Measurements from ENCODE around the gene MBTPS1.

MBTPS1 gene

DNA sequence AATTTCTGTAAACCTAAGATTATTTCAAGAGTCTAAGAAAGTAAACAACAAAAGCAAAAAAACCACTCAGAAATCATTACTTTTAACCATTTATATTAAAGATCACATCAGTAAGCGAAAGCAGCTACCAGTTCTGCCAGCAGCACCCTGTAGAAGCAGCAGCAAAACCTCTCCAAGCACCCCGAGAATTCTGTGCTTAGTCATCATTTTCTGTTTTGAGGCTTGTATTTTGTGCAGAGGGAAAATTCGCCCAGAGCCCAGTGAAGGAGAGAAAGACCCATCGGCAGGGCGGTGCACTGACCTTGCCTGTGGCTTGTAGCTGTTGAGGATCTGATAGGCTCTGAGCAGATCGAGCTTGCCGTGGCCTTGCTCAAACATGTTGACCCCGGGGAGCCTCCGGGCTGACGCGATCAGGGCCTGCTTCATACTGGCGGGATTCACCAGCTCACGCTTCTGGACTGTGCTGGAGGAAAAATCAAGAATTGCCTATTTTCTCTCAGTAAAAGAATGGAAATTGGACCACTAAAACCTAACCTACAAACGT is 35.2 kb downstream of the MBTPS1 start:
- Histone ChIP-seq H3K36me3 (ENCODE audit: control insufficient read depth in 2 of 2, insufficient read depth in 2 of 2, low read length in 2 of 2) (peaks cover 64 to 69% of the 10 kb centered on the region in 2 donors), H3K27ac (ENCODE audit: low read depth in 2 of 2, low read length in 2 of 2) (no peak overlapping the region), H3K4me1 (ENCODE audit: control insufficient read depth in 2 of 2, insufficient read depth in 2 of 2, low read length in 2 of 2) (peaks cover 4 to 6% of the 10 kb centered on the region in 2 donors)

DNA sequence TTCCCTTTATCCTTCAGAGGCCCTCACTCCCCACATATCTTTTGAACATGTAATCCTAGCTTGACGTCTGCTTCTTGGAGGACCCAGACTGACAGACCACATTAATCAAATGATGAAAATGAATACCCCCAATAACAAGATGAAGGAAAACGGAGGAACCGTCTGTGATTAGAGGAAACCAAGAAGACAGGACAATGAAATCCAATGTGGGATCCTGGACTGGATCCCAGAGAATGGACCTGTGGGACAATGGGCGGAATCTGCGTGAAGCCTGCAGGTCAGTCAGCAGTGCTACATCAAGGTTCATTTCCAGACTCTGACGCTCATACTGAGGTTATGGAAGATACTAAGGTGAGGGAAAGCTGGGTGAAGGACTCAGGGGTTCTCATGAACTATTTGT is 35.9 kb downstream of the MBTPS1 start:
- Histone ChIP-seq H3K4me1 (ENCODE audit: control insufficient read depth in 2 of 2, insufficient read depth in 2 of 2, low read length in 2 of 2) (peaks cover 0 to under 1% of the 10 kb centered on the region in 2 donors), H3K27ac (ENCODE audit: low read depth in 2 of 2, low read length in 2 of 2) (no peak overlapping the region), H3K9ac (ENCODE audit: low read depth in 1 of 2, low read length in 2 of 2) (no peak overlapping the region), H3K4me3 (ENCODE audit: low read length in 2 of 2) (no peak overlapping the region), H3K9me3 (ENCODE audit: control insufficient read depth in 2 of 2, low read length in 2 of 2) (no peaks in the 10 kb centered on the region), H3K36me3 (ENCODE audit: control insufficient read depth in 2 of 2, insufficient read depth in 2 of 2, low read length in 2 of 2) (peaks cover 61 to 62% of the 10 kb centered on the region in 2 donors), H3K27me3 (ENCODE audit: control insufficient read depth in 2 of 2, insufficient read depth in 2 of 2, low read length in 2 of 2) (no peaks in the 10 kb centered on the region)

More for the DNA sequence above, 35.2 kb downstream of the MBTPS1 start:
- Histone ChIP-seq H3K27me3 (ENCODE audit: control insufficient read depth in 2 of 2, insufficient read depth in 2 of 2, low read length in 2 of 2) (no peaks in the 10 kb centered on the region), H3K4me3 (ENCODE audit: low read length in 2 of 2) (no peak overlapping the region), H3K9ac (ENCODE audit: low read depth in 1 of 2, low read length in 2 of 2) (no peak overlapping the region), H3K9me3 (ENCODE audit: control insufficient read depth in 2 of 2, low read length in 2 of 2) (no peaks in the 10 kb centered on the region)

DNA sequence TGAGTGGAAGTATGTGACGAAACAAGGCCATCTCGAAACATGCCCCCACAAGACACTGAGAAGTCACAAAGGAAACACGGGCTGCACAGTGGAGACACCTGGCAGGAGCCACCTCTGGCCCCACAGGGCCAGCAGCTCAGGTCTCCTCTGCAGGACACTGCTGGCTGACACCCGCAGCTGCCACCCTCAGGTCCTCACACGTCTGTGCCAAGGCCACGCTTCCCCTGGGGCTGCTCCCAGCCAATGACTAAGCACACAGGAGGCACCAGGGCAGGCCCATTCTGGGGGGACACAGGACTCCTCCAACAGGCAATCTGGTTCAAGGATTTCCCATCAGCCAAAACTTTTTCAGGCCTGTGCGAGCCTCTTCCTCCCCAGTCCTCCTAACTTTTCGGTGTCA is 36.4 kb downstream of the MBTPS1 start:
- Histone ChIP-seq H3K4me3 (ENCODE audit: low read length in 2 of 2) (no peak overlapping the region), H3K27ac (ENCODE audit: low read depth in 2 of 2, low read length in 2 of 2) (no peak overlapping the region), H3K4me1 (ENCODE audit: control insufficient read depth in 2 of 2, insufficient read depth in 2 of 2, low read length in 2 of 2) (no peaks in the 10 kb centered on the region), H3K9ac (ENCODE audit: low read depth in 1 of 2, low read length in 2 of 2) (no peak overlapping the region), H3K36me3 (ENCODE audit: control insufficient read depth in 2 of 2, insufficient read depth in 2 of 2, low read length in 2 of 2) (peaks cover 65 to 66% of the 10 kb centered on the region in 2 donors), H3K9me3 (ENCODE audit: control insufficient read depth in 2 of 2, low read length in 2 of 2) (no peaks in the 10 kb centered on the region), H3K27me3 (ENCODE audit: control insufficient read depth in 2 of 2, insufficient read depth in 2 of 2, low read length in 2 of 2) (no peaks in the 10 kb centered on the region)

DNA sequence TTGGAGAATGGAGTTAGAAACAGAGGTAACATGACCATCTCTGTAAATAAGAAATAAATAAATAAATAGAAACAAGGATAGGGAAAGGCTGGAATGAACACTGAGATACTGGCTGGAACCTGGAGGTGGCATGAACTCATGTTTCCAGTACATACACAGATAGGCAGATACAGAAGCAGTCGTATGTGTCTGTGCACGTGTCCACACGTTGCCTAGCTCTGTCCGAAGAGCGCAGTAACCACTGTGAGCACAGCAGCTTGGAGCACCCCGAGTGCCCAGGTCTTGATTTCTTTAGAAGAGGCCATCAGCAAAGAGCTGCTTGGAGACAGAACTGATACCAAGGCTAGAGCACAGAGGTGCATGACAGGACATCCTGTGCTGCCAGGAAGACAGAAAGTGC is 37.1 kb downstream of the MBTPS1 start:
- H3K9ac ChIP-seq (ENCODE audit: low read depth in 1 of 2, low read length in 2 of 2), result no peak overlapping the region
- H3K27ac ChIP-seq (ENCODE audit: low read depth in 2 of 2, low read length in 2 of 2), result no peak overlapping the region
- peaks cover 70% of the 10 kb centered on the region in 2 donors for H3K36me3 ChIP-seq (ENCODE audit: control insufficient read depth in 2 of 2, insufficient read depth in 2 of 2, low read length in 2 of 2)
- no peaks in the 10 kb centered on the region for H3K27me3 ChIP-seq (ENCODE audit: control insufficient read depth in 2 of 2, insufficient read depth in 2 of 2, low read length in 2 of 2)
- no peaks in the 10 kb centered on the region for H3K9me3 ChIP-seq (ENCODE audit: control insufficient read depth in 2 of 2, low read length in 2 of 2)
- H3K4me3 ChIP-seq (ENCODE audit: low read length in 2 of 2), result no peak overlapping the region
- H3K4me1 ChIP-seq (ENCODE audit: control insufficient read depth in 2 of 2, insufficient read depth in 2 of 2, low read length in 2 of 2), result no peaks in the 10 kb centered on the region

DNA sequence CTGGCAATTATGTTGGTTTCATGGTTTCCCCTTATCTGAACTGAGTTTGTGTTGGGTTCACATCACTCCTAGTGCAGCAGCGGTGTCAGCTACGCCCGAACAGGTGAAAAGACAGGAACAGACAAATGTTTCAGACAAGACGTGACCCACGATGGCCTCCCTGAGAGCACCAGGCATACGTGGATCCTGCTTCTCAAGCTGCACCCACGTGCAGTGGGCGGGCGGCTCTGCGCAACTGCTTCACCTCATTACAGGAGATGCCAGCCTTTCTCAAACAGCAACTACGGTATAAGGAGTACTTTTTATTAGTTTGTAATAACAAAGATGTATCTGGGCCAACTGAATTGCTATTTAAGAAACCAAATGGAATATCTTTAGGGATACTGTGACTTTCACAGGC is 41.4 kb downstream of the MBTPS1 start:
- H3K4me1 ChIP-seq (ENCODE audit: control insufficient read depth in 2 of 2, insufficient read depth in 2 of 2, low read length in 2 of 2), result no peaks in the 10 kb centered on the region
- no peaks in the 10 kb centered on the region for H3K27me3 ChIP-seq (ENCODE audit: control insufficient read depth in 2 of 2, insufficient read depth in 2 of 2, low read length in 2 of 2)
- H3K4me3 ChIP-seq (ENCODE audit: low read length in 2 of 2), result no peak overlapping the region
- no peak overlapping the region for H3K9ac ChIP-seq (ENCODE audit: low read depth in 1 of 2, low read length in 2 of 2)
- no peak overlapping the region for H3K27ac ChIP-seq (ENCODE audit: low read depth in 2 of 2, low read length in 2 of 2)
- peaks cover 59 to 63% of the 10 kb centered on the region in 2 donors for H3K36me3 ChIP-seq (ENCODE audit: control insufficient read depth in 2 of 2, insufficient read depth in 2 of 2, low read length in 2 of 2)
- no peaks in the 10 kb centered on the region for H3K9me3 ChIP-seq (ENCODE audit: control insufficient read depth in 2 of 2, low read length in 2 of 2)

DNA sequence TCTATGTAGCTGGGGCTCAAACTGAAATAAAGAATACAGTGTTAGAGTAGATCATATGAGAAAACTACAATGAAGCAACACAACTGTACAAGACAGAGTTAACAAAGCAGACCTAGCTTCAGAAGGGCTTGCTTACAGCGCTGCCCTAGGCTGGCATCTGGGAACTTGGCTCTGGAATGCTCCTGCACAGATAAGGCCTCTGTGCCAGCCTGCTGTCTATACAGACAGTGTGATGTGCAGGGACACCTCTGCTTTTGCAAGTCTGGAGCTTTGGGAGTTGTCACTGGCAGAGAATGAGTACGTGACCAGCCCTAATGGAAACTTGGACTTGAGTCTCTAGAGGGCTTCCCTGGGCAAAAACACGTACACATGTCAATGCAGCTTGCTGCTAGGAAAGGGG is 42.0 kb downstream of the MBTPS1 start:
- Histone ChIP-seq H3K9me3 (ENCODE audit: control insufficient read depth in 2 of 2, low read length in 2 of 2) (no peaks in the 10 kb centered on the region), H3K4me1 (ENCODE audit: control insufficient read depth in 2 of 2, insufficient read depth in 2 of 2, low read length in 2 of 2) (no peaks in the 10 kb centered on the region), H3K27ac (ENCODE audit: low read depth in 2 of 2, low read length in 2 of 2) (no peak overlapping the region), H3K36me3 (ENCODE audit: control insufficient read depth in 2 of 2, insufficient read depth in 2 of 2, low read length in 2 of 2) (peaks cover 59 to 66% of the 10 kb centered on the region in 2 donors), H3K4me3 (ENCODE audit: low read length in 2 of 2) (no peak overlapping the region), H3K9ac (ENCODE audit: low read depth in 1 of 2, low read length in 2 of 2) (no peak overlapping the region), H3K27me3 (ENCODE audit: control insufficient read depth in 2 of 2, insufficient read depth in 2 of 2, low read length in 2 of 2) (no peaks in the 10 kb centered on the region)

DNA sequence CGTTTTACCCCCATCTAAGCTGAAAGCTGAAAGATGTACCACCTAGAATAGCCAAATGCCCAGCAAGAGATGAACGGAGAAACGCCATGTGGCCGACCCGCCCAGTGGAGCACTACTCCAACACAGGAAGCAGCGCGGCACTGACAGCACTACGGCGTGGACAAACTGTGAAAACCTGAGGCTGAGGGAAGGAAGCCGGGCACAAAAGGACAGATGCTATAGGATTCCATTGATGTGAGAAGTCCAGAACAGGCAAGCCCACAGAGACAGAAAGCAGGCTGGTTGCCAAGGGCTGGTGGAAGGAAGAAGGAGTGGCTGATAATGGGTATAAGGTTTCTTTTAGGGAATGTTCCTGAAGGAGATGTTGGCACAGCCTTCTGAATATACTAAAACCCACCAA is 44.7 kb downstream of the MBTPS1 start:
- peaks cover 69 to 78% of the 10 kb centered on the region in 2 donors for H3K36me3 ChIP-seq (ENCODE audit: control insufficient read depth in 2 of 2, insufficient read depth in 2 of 2, low read length in 2 of 2)

DNA sequence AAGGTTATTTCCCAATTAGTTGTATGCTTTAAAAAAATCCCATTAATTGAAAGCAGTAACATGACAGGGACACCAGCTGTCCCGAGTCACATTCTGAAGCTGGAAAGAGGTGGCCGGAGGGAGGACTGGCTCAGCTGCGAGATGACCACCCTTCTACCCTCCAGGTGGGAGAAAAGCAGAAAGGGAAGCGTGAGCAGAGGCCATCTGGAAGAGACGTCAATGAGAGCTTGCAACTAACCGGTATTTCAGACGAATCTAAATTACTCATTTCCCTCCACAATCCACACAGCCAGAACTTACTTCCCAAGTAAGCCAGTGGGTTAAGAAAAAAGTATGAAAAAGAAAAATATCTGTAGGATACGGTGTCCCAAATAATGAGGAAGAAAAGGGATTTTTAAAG is 45.6 kb downstream of the MBTPS1 start:
- H3K36me3 ChIP-seq (ENCODE audit: control insufficient read depth in 2 of 2, insufficient read depth in 2 of 2, low read length in 2 of 2), result peaks cover 75 to 76% of the 10 kb centered on the region in 2 donors

More for the DNA sequence above, 44.7 kb downstream of the MBTPS1 start:
- Histone ChIP-seq H3K9me3 (ENCODE audit: control insufficient read depth in 2 of 2, low read length in 2 of 2) (no peaks in the 10 kb centered on the region), H3K4me1 (ENCODE audit: control insufficient read depth in 2 of 2, insufficient read depth in 2 of 2, low read length in 2 of 2) (no peaks in the 10 kb centered on the region), H3K4me3 (ENCODE audit: low read length in 2 of 2) (no peak overlapping the region), H3K27me3 (ENCODE audit: control insufficient read depth in 2 of 2, insufficient read depth in 2 of 2, low read length in 2 of 2) (no peaks in the 10 kb centered on the region), H3K9ac (ENCODE audit: low read depth in 1 of 2, low read length in 2 of 2) (no peak overlapping the region), H3K27ac (ENCODE audit: low read depth in 2 of 2, low read length in 2 of 2) (no peak overlapping the region)

DNA sequence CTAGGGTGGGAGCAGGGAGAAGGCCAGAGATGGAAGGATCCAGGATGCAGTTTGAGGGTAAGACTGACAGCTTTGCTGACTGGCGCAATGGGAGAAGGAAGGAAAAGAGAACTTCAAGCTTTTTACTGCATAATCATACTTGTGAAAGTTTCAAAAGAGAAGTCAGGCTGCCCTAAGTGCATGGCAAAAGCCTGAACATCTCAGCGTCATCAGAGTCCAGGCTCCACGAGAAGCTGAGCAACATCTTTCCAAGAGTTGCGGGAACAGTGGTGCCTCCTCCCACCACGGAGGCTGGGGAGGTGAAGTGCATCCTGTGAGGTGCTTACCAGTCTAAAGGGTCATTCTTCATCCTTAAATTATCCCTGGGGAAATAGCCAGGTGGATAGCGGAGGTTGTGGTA is 47.2 kb downstream of the MBTPS1 start:
- Histone ChIP-seq H3K4me3 (ENCODE audit: low read length in 2 of 2) (no peak overlapping the region), H3K36me3 (ENCODE audit: control insufficient read depth in 2 of 2, insufficient read depth in 2 of 2, low read length in 2 of 2) (peaks cover 65 to 76% of the 10 kb centered on the region in 2 donors), H3K4me1 (ENCODE audit: control insufficient read depth in 2 of 2, insufficient read depth in 2 of 2, low read length in 2 of 2) (no peaks in the 10 kb centered on the region), H3K27me3 (ENCODE audit: control insufficient read depth in 2 of 2, insufficient read depth in 2 of 2, low read length in 2 of 2) (no peaks in the 10 kb centered on the region), H3K9me3 (ENCODE audit: control insufficient read depth in 2 of 2, low read length in 2 of 2) (no peaks in the 10 kb centered on the region), H3K27ac (ENCODE audit: low read depth in 2 of 2, low read length in 2 of 2) (no peak overlapping the region), H3K9ac (ENCODE audit: low read depth in 1 of 2, low read length in 2 of 2) (no peak overlapping the region)

More for the DNA sequence above, 45.6 kb downstream of the MBTPS1 start:
- H3K27me3 ChIP-seq (ENCODE audit: control insufficient read depth in 2 of 2, insufficient read depth in 2 of 2, low read length in 2 of 2), result no peaks in the 10 kb centered on the region
- no peaks in the 10 kb centered on the region for H3K9me3 ChIP-seq (ENCODE audit: control insufficient read depth in 2 of 2, low read length in 2 of 2)
- H3K4me1 ChIP-seq (ENCODE audit: control insufficient read depth in 2 of 2, insufficient read depth in 2 of 2, low read length in 2 of 2), result no peaks in the 10 kb centered on the region
- H3K9ac ChIP-seq (ENCODE audit: low read depth in 1 of 2, low read length in 2 of 2), result no peak overlapping the region
- H3K27ac ChIP-seq (ENCODE audit: low read depth in 2 of 2, low read length in 2 of 2), result no peak overlapping the region
- H3K4me3 ChIP-seq (ENCODE audit: low read length in 2 of 2), result no peak overlapping the region

DNA sequence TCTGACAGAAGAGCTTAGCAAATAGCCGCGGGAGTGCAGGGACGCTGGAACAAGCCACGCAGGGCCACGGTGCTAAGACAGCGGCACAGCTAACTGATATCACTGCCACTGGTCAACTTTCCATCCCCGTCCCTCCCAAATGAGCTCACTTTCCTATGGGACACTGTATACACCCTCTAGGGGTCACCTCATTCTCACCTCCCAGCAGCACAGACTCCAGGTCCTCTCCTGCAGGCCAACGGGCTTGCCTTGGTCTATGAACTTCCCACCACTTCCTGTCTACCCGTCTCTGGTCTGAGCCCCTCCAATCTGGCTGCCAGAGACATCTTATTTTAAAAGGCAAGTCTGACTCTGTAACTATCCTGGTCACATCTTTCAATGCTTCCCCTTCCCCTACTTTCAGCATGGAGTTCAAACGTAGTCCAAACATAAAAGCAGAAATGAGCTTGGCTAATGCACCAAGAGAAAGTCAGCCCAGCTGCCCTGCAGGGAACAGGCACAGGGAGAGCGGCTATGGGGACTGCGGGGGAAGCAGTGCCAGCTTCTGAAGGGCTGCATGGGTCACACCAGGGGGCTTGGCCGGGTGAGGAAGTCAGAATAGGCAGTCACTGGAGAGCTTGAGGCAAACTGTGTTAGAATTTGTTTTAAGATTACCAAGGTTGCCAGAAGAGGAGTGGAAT is 47.8 kb downstream of the MBTPS1 start:
- Histone ChIP-seq H3K27me3 (ENCODE audit: control insufficient read depth in 2 of 2, insufficient read depth in 2 of 2, low read length in 2 of 2) (no peaks in the 10 kb centered on the region), H3K4me1 (ENCODE audit: control insufficient read depth in 2 of 2, insufficient read depth in 2 of 2, low read length in 2 of 2) (no peaks in the 10 kb centered on the region), H3K9ac (ENCODE audit: low read depth in 1 of 2, low read length in 2 of 2) (no peak overlapping the region), H3K4me3 (ENCODE audit: low read length in 2 of 2) (no peak overlapping the region), H3K27ac (ENCODE audit: low read depth in 2 of 2, low read length in 2 of 2) (no peak overlapping the region), H3K36me3 (ENCODE audit: control insufficient read depth in 2 of 2, insufficient read depth in 2 of 2, low read length in 2 of 2) (peaks cover 64 to 74% of the 10 kb centered on the region in 2 donors), H3K9me3 (ENCODE audit: control insufficient read depth in 2 of 2, low read length in 2 of 2) (no peaks in the 10 kb centered on the region)

All from mucosa of rectum (tissue), 2 donors.